CD4-positive, CD25-positive, alpha-beta regulatory T cell (primary cell): Measurements from ENCODE around the gene USH1G. TPM values are rescaled to one million over a fixed set of nuclear protein-coding genes. Genes with fewer than 3 reads are reported as not detected.

Experiments used
- ATAC-seq, 2 donors: fragments of 150-1000 bp; cut with Tn5 transposase; one replicate each; pipeline ENCODE4 v1.10.0; 2021; ENCODE audit warnings: low read depth in 2 of 2, moderate number of reproducible peaks in 2 of 2, moderate library complexity in 1 of 2
- DNase-seq, 3 donors: peaks; one replicate each; pipeline versions ENCODE4 v3.0.0 to v3.0.0-alpha.2; 2012 to 2022; ENCODE audit warnings: mixed read lengths in 1 of 3
- H3K27ac ChIP-seq: one replicate; pipeline ENCODE4 v1.7.0; 2013; ENCODE audit warnings: mild to moderate bottlenecking, low read length; ENCODE audit not compliant: insufficient read depth, poor library complexity, severe bottlenecking
- H3K27me3 ChIP-seq: one replicate; pipeline ENCODE4 v1.7.0; 2013; ENCODE audit warnings: low read length; ENCODE audit not compliant: control insufficient read depth, insufficient read depth
- H3K36me3 ChIP-seq: one replicate; pipeline ENCODE4 v1.7.0; 2013; ENCODE audit warnings: mild to moderate bottlenecking, low read length, moderate library complexity; ENCODE audit not compliant: control insufficient read depth, insufficient read depth
- H3K4me1 ChIP-seq: 2 replicates; pipeline ENCODE4 v1.7.0; 2013; ENCODE audit warnings: mild to moderate bottlenecking, low read length; ENCODE audit not compliant: insufficient read depth, control insufficient read depth, poor library complexity, severe bottlenecking
- H3K4me3 ChIP-seq: one replicate; pipeline ENCODE4 v1.7.0; 2013; ENCODE audit warnings: low read depth, mild to moderate bottlenecking, low read length, moderate library complexity
- H3K9me3 ChIP-seq, 2 experiments: 1 replicate in 1 of 2; 2 replicates in 1 of 2; pipeline ENCODE4 v1.7.0; 2013; ENCODE audit warnings: low read length in 2 of 2, mild to moderate bottlenecking in 1 of 2, moderate library complexity in 1 of 2; ENCODE audit not compliant: control insufficient read depth in 2 of 2
- H3K27ac Mint-ChIP-seq, 3 donors: one replicate each; pipeline ENCODE4 v1.8.0; 2020 to 2022; ENCODE audit warnings: mild to moderate bottlenecking in 3 of 3, mixed read lengths in 3 of 3, moderate library complexity in 2 of 3
- H3K27me3 Mint-ChIP-seq: one replicate; pipeline ENCODE4 v1.8.0; 2022; ENCODE audit warnings: mild to moderate bottlenecking, mixed read lengths
- H3K36me3 Mint-ChIP-seq: one replicate; pipeline ENCODE4 v1.8.0; 2020; ENCODE audit warnings: mixed read lengths
- H3K4me1 Mint-ChIP-seq, 4 donors: one replicate each; pipeline ENCODE4 v1.8.0; 2020 to 2022; ENCODE audit warnings: mixed read lengths in 4 of 4, mild to moderate bottlenecking in 1 of 4
- H3K4me3 Mint-ChIP-seq, 4 donors: one replicate each; pipeline ENCODE4 v1.8.0; 2020 to 2022; ENCODE audit warnings: mild to moderate bottlenecking in 4 of 4, mixed read lengths in 4 of 4, moderate library complexity in 3 of 4
- H3K9me3 Mint-ChIP-seq, 7 donors: one replicate each; pipeline ENCODE4 v1.8.0; 2020 to 2022; ENCODE audit warnings: mixed read lengths in 7 of 7, mild to moderate bottlenecking in 3 of 7, moderate library complexity in 2 of 7
- polyA plus RNA-seq, 4 donors: library from polyadenylated mRNA; unstranded; fragments of 300-500 nt; fragmentation: Illumina TruSeq; gene quantifications; one replicate each; pipeline ENCODE4 v1.2.3, GENCODE V29; 2021
- total RNA-seq: library from RNA; stranded (reverse); gene quantifications from one replicate; pipeline ENCODE4 v1.2.3, GENCODE V29; 2022

The USH1G gene
- total and polyA plus RNA-seq, 5 donors from 2014 or later: not detected

DNA sequence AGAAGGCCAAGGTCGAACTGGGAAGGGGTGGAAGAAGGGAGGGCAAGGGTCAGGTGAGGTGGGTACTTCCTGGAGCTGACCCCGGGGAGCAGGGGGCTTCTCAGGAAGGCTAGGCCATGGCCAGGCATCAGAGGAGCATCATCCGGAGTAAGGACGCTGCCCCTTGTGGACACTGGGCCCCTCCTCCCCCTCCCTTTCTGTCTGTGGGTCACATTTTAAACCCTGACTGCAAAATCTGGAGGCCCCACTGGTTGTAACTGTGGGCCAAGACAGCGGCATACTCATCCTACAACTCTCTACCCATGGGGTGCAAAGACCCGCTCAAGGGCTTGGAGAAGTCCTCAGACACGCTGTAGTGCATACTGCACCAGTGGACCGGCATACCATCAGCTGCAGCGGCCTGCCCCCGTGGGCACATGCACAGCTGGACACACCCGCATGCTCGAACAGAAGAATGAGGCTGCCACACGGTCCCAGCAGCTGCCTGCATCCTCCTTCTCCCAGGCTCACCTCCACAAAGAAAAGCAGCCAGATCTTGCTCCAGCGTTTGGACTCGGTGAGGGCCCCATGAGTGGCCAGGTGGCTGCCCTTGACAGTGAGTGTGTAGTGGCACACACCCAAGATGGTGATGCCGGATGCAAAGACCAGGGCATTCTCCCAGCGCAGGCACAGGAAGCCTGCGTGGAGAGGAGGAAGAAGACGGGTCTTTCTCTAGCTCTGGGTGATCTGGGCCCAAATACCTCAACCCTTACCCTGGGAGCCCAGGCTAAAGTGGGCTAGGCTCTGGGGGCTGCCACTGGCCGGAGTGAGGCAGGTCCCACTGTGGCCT lies 30.8 kb downstream of the USH1G start:
- no peaks in the 10 kb centered on the region for H3K36me3 Mint-ChIP-seq

GRCh38 chr17:74890554-74890953 lies 32.5 kb downstream of the USH1G start:
- no peaks in the 10 kb centered on the region for H3K36me3 Mint-ChIP-seq
- ATAC-seq: no peak
- Histone ChIP-seq H3K27ac (no peak overlapping the region), H3K36me3 (no peaks in the 10 kb centered on the region), H3K27me3 (peaks cover 3% of the 10 kb centered on the region), H3K9me3 (no peaks in the 10 kb centered on the region), H3K4me1 (peaks cover 9% of the 10 kb centered on the region), H3K4me3 (no peak overlapping the region)
- peaks cover 0 to 2% (median 1%) of the 10 kb centered on the region in 4 donors for H3K4me1 Mint-ChIP-seq
- no peak for DNase-seq
- peaks cover 0 to 4% (median 0%) of the 10 kb centered on the region in 7 donors for H3K9me3 Mint-ChIP-seq
- H3K27ac Mint-ChIP-seq: no peak overlapping the region
- H3K27me3 Mint-ChIP-seq: peaks cover 47% of the 10 kb centered on the region
- H3K4me3 Mint-ChIP-seq: no peak overlapping the region

More for the DNA sequence above, 30.8 kb downstream of the USH1G start:
- Mint-ChIP-seq H3K4me3 (peak overlapping the region in 1 of 4 donors; percentile 70), H3K9me3 (peaks cover 0 to 1% (median 0%) of the 10 kb centered on the region in 7 donors), H3K27ac (no peak overlapping the region), H3K27me3 (peaks cover 48% of the 10 kb centered on the region), H3K4me1 (peaks cover 0 to 2% (median 1%) of the 10 kb centered on the region in 4 donors)
- DNase-seq (no peak), ATAC-seq (no peak)
- peaks cover 9% of the 10 kb centered on the region for H3K27me3 ChIP-seq
- H3K4me3 ChIP-seq: no peak overlapping the region
- H3K27ac ChIP-seq: no peak overlapping the region
- H3K4me1 ChIP-seq: peaks cover 9% of the 10 kb centered on the region
- H3K9me3 ChIP-seq: no peaks in the 10 kb centered on the region
- H3K36me3 ChIP-seq: no peaks in the 10 kb centered on the region

DNA sequence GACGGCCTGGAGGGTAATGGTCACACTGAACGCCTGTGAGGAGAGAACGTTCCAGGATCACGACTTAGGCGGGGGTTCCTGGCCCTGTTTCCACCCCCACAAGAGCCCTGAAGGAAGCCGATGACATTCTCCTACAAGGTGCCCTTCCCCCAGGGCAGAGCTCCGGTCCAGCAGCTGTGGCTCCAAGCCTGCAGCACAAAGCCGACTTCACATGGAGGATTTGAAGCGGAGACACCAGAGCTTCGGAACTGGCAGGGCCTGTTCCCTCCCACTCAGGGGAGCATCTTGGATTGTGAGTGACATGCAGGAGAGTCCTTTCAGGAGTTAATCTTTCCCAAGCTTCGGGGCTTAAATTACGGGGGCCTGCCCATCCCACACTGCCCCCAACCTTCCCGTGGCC lies 34.6 kb downstream of the USH1G start:
- DNase-seq (no peak), ATAC-seq (no peak)
- no peak overlapping the region for H3K27ac Mint-ChIP-seq
- peaks cover 0 to 4% (median 0%) of the 10 kb centered on the region in 7 donors for H3K9me3 Mint-ChIP-seq
- no peaks in the 10 kb centered on the region for H3K36me3 Mint-ChIP-seq
- Histone ChIP-seq H3K9me3 (no peaks in the 10 kb centered on the region), H3K4me1 (peaks cover 7% of the 10 kb centered on the region), H3K27ac (no peak overlapping the region), H3K4me3 (no peak overlapping the region), H3K36me3 (no peaks in the 10 kb centered on the region), H3K27me3 (no peaks in the 10 kb centered on the region)
- H3K27me3 Mint-ChIP-seq: peaks cover 32% of the 10 kb centered on the region
- no peak overlapping the region for H3K4me3 Mint-ChIP-seq
- no peaks in the 10 kb centered on the region for H3K4me1 Mint-ChIP-seq

DNA sequence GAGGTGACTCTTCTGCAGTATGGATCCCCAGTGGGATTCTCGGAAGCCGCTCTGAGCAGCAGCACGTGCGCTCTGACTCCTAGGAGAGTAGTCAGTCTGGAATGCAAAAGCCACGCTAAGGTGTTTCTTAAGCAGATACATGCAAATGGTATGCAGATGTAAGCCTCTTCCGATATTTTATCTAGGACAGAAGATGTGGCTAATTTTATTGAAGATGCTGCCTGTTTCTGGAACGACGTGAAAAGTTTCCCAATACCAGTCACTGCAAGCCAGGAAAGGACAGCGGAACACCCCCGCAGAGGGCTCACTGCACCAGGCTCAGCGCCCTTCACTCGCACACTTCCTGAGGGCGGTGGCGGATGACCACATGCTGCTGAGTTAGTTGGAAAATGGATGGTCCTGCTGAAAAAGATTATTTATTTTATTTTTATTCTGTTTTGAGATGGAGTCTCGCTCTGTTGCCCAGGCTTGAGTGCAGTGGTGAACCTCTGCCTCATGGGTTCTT lies 39.8 kb downstream of the USH1G start:
- peaks cover 21% of the 10 kb centered on the region for H3K27me3 Mint-ChIP-seq
- peaks cover 0 to 4% (median 0%) of the 10 kb centered on the region in 7 donors for H3K9me3 Mint-ChIP-seq
- H3K4me3 ChIP-seq: no peak overlapping the region
- no peak for DNase-seq
- H3K36me3 Mint-ChIP-seq: no peaks in the 10 kb centered on the region
- H3K4me1 Mint-ChIP-seq: no peaks in the 10 kb centered on the region
- H3K27me3 ChIP-seq: no peaks in the 10 kb centered on the region
- no peak overlapping the region for H3K27ac ChIP-seq
- no peak overlapping the region for H3K27ac Mint-ChIP-seq
- no peak overlapping the region for H3K4me3 Mint-ChIP-seq
- no peaks in the 10 kb centered on the region for H3K4me1 ChIP-seq
- no peak for ATAC-seq
- no peaks in the 10 kb centered on the region for H3K36me3 ChIP-seq
- H3K9me3 ChIP-seq: no peaks in the 10 kb centered on the region

- H3K27me3 Mint-ChIP-seq: peaks cover 21% of the 10 kb centered on the region
- Histone ChIP-seq H3K4me1 (no peaks in the 10 kb centered on the region), H3K27ac (no peak overlapping the region), H3K4me3 (no peak overlapping the region), H3K9me3 (no peaks in the 10 kb centered on the region), H3K36me3 (no peaks in the 10 kb centered on the region), H3K27me3 (no peaks in the 10 kb centered on the region)
- H3K9me3 Mint-ChIP-seq: peaks cover 0 to 4% (median 0%) of the 10 kb centered on the region in 7 donors
- no peaks in the 10 kb centered on the region for H3K4me1 Mint-ChIP-seq
- ATAC-seq (no peak), DNase-seq (no peak)
- H3K27ac Mint-ChIP-seq: no peak overlapping the region
- no peak overlapping the region for H3K4me3 Mint-ChIP-seq
- H3K36me3 Mint-ChIP-seq: no peaks in the 10 kb centered on the region
Observed at GRCh38 chr17:74882517-74883240, 40.4 kb downstream of the USH1G start.

GRCh38 chr17:74881073-74881472 lies 42.0 kb downstream of the USH1G start:
- no peaks in the 10 kb centered on the region for H3K9me3 ChIP-seq
- no peak overlapping the region for H3K27ac ChIP-seq
- no peaks in the 10 kb centered on the region for H3K4me1 ChIP-seq
- H3K36me3 ChIP-seq: no peaks in the 10 kb centered on the region
- no peaks in the 10 kb centered on the region for H3K27me3 ChIP-seq
- Mint-ChIP-seq H3K4me1 (no peaks in the 10 kb centered on the region), H3K27ac (no peak overlapping the region), H3K27me3 (peaks cover 16% of the 10 kb centered on the region), H3K36me3 (no peaks in the 10 kb centered on the region), H3K9me3 (no peaks in the 10 kb centered on the region), H3K4me3 (no peak overlapping the region)
- no peak overlapping the region for H3K4me3 ChIP-seq
- DNase-seq (no peak), ATAC-seq (no peak)

DNA sequence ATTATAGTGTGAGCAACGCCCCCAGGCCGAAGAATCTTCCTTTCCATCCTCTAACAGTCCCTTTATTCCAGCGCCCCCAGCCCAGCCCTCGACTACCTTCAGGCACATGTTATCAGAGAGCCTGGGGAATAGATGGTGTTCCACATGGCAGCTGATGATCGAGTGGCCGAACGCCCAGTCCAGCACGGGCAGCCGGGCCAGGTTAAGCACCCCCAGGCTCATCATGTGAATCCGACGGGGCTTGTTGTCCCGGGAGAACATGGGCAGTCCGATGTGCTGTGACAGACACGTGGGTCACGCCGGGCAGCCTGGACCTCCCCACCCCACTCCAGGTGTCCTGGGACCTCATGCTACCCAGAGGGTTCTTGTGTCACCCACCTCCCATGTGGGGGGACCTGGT lies 43.7 kb downstream of the USH1G start:
- no peaks in the 10 kb centered on the region for H3K36me3 ChIP-seq
- peaks cover 0 to 5% (median 0%) of the 10 kb centered on the region in 4 donors for H3K4me1 Mint-ChIP-seq

More for the DNA sequence above, 43.7 kb downstream of the USH1G start:
- peak overlapping the region in 1 of 4 donors; percentile 49 for H3K4me3 Mint-ChIP-seq
- no peak for DNase-seq
- Histone ChIP-seq H3K9me3 (no peaks in the 10 kb centered on the region), H3K27ac (no peak overlapping the region), H3K4me3 (no peak overlapping the region), H3K27me3 (no peaks in the 10 kb centered on the region), H3K4me1 (no peaks in the 10 kb centered on the region)
- H3K36me3 Mint-ChIP-seq: no peaks in the 10 kb centered on the region
- ATAC-seq: no peak
- H3K27ac Mint-ChIP-seq: no peak overlapping the region
- H3K9me3 Mint-ChIP-seq: no peaks in the 10 kb centered on the region
- peaks cover 16% of the 10 kb centered on the region for H3K27me3 Mint-ChIP-seq
